Measurements from ENCODE around the gene TST. TPM values are rescaled to one million over a fixed set of nuclear protein-coding genes. Genes with fewer than 3 reads are reported as not detected.

Gene TST
- polyA plus RNA-seq, 1 donor (not counting 4 experiments of a cell fraction or from before 2014, with no cell fraction given), result 19.9 TPM

DNA sequence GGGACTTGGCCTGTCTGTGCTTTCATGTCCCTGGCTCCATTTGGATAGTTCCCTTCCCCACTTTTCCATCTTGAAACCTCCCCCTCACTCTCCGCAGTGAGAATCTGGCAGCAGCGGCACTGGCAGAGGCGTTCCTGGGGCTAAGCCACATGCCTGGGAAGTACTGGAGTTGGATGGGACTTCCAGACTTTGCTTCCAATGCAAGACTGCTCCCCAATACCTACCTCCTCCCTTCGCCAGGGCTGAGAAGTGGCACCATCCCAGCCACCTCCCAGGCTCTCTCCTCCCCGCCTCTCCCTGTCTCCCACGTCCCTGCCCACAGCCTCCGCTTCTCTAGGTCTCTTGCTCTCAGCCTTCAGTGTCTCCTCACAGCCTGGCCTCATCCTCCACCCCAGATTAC is 16.6 kb downstream of the TST start:
- no peaks in the 10 kb centered on the region for H3K9me3 ChIP-seq (ENCODE audit: control insufficient read depth, low read depth, low read length)
- dilution Hi-C loops (cut with MboI; ENCODE audit: extremely low pct_ligation_motif_present, low sequenced_read_pairs), result no loop called here
- no peak overlapping the region for H3K27ac ChIP-seq (ENCODE audit: control insufficient read depth, insufficient read depth, low read length)
- peaks cover 6% of the 10 kb centered on the region for H3K4me1 ChIP-seq (ENCODE audit: control insufficient read depth, extremely low read depth, insufficient read depth, low read length)
- H3K9ac ChIP-seq (ENCODE audit: control insufficient read depth, extremely low read depth, insufficient read depth, low read length), result no peak overlapping the region
- DNase-seq (ENCODE audit: low read depth, low spot score), result no peak
- H3K4me3 ChIP-seq (ENCODE audit: control insufficient read depth in 2 of 3, extremely low read depth in 1 of 3, insufficient read depth in 2 of 3, low read depth in 1 of 3, low read length in 3 of 3), result no peak overlapping the region
- no peaks in the 10 kb centered on the region for H3K36me3 ChIP-seq (ENCODE audit: control insufficient read depth in 2 of 2, extremely low read depth in 1 of 2, insufficient read depth in 2 of 2, low read length in 2 of 2)
- H3K79me2 ChIP-seq (ENCODE audit: control insufficient read depth, insufficient read depth, low read length), result no peaks in the 10 kb centered on the region
- H4K20me1 ChIP-seq (ENCODE audit: control insufficient read depth, extremely low read depth, insufficient read depth, low read length), result no peaks in the 10 kb centered on the region
- H3K27me3 ChIP-seq (ENCODE audit: control insufficient read depth, extremely low read depth, insufficient read depth, low read length), result peaks cover 24% of the 10 kb centered on the region
- H3K4me2 ChIP-seq (ENCODE audit: control insufficient read depth, extremely low read depth, insufficient read depth, low read depth, low read length), result no peak overlapping the region
- TF ChIP-seq EZH2 (IDR thresholded peaks at IDR 0.05; ENCODE audit: low read length), result no peak
- TF ChIP-seq, protein P1, sequence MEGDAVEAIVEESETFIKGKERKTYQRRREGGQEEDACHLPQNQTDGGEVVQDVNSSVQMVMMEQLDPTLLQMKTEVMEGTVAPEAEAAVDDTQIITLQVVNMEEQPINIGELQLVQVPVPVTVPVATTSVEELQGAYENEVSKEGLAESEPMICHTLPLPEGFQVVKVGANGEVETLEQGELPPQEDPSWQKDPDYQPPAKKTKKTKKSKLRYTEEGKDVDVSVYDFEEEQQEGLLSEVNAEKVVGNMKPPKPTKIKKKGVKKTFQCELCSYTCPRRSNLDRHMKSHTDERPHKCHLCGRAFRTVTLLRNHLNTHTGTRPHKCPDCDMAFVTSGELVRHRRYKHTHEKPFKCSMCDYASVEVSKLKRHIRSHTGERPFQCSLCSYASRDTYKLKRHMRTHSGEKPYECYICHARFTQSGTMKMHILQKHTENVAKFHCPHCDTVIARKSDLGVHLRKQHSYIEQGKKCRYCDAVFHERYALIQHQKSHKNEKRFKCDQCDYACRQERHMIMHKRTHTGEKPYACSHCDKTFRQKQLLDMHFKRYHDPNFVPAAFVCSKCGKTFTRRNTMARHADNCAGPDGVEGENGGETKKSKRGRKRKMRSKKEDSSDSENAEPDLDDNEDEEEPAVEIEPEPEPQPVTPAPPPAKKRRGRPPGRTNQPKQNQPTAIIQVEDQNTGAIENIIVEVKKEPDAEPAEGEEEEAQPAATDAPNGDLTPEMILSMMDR (optimal IDR thresholded peaks at IDR 0.05 in 1 of 3, IDR thresholded peaks at IDR 0.05 in 1 of 3, conservative IDR thresholded peaks at IDR 0.05 in 1 of 3; ENCODE audit: extremely low read depth in 1 of 3, insufficient read depth in 2 of 3, low read length in 3 of 3), result no peak
- H2AFZ ChIP-seq (ENCODE audit: control insufficient read depth, low read length), result no peak overlapping the region
- no peak for FAIRE-seq
- no peaks in the 10 kb centered on the region for H3K9me1 ChIP-seq (ENCODE audit: control insufficient read depth, extremely low read depth, insufficient read depth, low read length)

DNA sequence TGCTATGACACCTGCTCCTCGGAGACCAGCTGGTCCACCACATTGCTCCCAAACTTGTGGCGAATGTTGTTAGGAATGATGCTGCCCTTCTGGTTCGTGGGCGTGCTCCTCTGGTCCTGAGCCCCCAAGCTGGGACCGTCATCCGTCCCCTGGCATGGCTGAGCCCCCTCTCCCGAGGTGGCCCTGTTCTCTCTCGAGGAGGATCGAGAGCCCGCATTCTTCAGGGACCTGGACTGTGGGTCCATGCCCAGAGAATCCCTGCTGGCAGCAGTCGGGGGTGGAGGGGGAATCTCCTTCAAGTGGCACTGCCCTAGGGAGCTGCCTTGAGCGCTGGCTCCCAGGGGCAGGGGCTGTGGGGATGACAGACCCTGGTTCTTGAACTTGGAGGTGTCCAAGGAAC is 17.4 kb downstream of the TST start:
- peaks cover 24% of the 10 kb centered on the region for H3K27me3 ChIP-seq (ENCODE audit: control insufficient read depth, extremely low read depth, insufficient read depth, low read length)
- H4K20me1 ChIP-seq (ENCODE audit: control insufficient read depth, extremely low read depth, insufficient read depth, low read length), result no peaks in the 10 kb centered on the region
- no peak overlapping the region for H3K4me3 ChIP-seq (ENCODE audit: control insufficient read depth in 2 of 3, extremely low read depth in 1 of 3, insufficient read depth in 2 of 3, low read depth in 1 of 3, low read length in 3 of 3)
- peaks cover 6% of the 10 kb centered on the region for H3K4me1 ChIP-seq (ENCODE audit: control insufficient read depth, extremely low read depth, insufficient read depth, low read length)
- no peak overlapping the region for H3K9ac ChIP-seq (ENCODE audit: control insufficient read depth, extremely low read depth, insufficient read depth, low read length)
- DNase-seq (ENCODE audit: low read depth, low spot score) (no peak), FAIRE-seq (no peak)
- no peaks in the 10 kb centered on the region for H3K9me3 ChIP-seq (ENCODE audit: control insufficient read depth, low read depth, low read length)
- TF ChIP-seq, protein P1 (optimal IDR thresholded peaks at IDR 0.05 in 1 of 3, IDR thresholded peaks at IDR 0.05 in 1 of 3, conservative IDR thresholded peaks at IDR 0.05 in 1 of 3; ENCODE audit: extremely low read depth in 1 of 3, insufficient read depth in 2 of 3, low read length in 3 of 3), result no peak
- TF ChIP-seq EZH2 (IDR thresholded peaks at IDR 0.05; ENCODE audit: low read length), result no peak
- dilution Hi-C loops (cut with MboI; ENCODE audit: extremely low pct_ligation_motif_present, low sequenced_read_pairs), result no loop called here
- H2AFZ ChIP-seq (ENCODE audit: control insufficient read depth, low read length), result no peak overlapping the region
- H3K36me3 ChIP-seq (ENCODE audit: control insufficient read depth in 2 of 2, extremely low read depth in 1 of 2, insufficient read depth in 2 of 2, low read length in 2 of 2), result no peaks in the 10 kb centered on the region
- no peaks in the 10 kb centered on the region for H3K79me2 ChIP-seq (ENCODE audit: control insufficient read depth, insufficient read depth, low read length)
- no peak overlapping the region for H3K4me2 ChIP-seq (ENCODE audit: control insufficient read depth, extremely low read depth, insufficient read depth, low read depth, low read length)
- no peaks in the 10 kb centered on the region for H3K9me1 ChIP-seq (ENCODE audit: control insufficient read depth, extremely low read depth, insufficient read depth, low read length)
- H3K27ac ChIP-seq (ENCODE audit: control insufficient read depth, insufficient read depth, low read length), result no peak overlapping the region
